Measurements from ENCODE around the gene FMNL2. TPM values are rescaled to one million over a fixed set of nuclear protein-coding genes. Genes with fewer than 3 reads are reported as not detected.
A peak's percentile ranks its signal among the peaks of the same experiment; 100 is the strongest.

Gene FMNL2
- total and polyA plus RNA-seq, 12 donors = 3.3 to 16.0 (median 4.5) TPM

- Histone ChIP-seq H3K4me3 (no peak overlapping the region), H3K4me1 (peaks cover 6 to 75% (median 50%) of the 10 kb centered on the region in 9 donors), H3K27me3 (no peaks in the 10 kb centered on the region), H3K27ac (peak overlapping the region in 4 of 10 donors; percentile 12 to 77 (median 49)), H3K9me3 (no peaks in the 10 kb centered on the region), H3K36me3 (no peaks in the 10 kb centered on the region)
- intact Hi-C loops (cut with DNase I) = loop anchor here in 3 of 10 donors (5.0 to 10.0 kb wide), 2 partner anchors 71 to 73 kb away; partner anchors contain the start of gene FMNL2 (in 3 of the 3)
- ATAC-seq (no peak), DNase-seq (no peak)
- TF ChIP-seq CTCF (IDR thresholded peaks at IDR 0.05) = no peak
- WGBS, 2 donors = 89 to 92% methylated on average over 1 of the region's 1 CpG
Measured at GRCh38 chr2:152407806-152408205, 72.8 kb downstream of the FMNL2 start.

- 97 to 98% methylated on average over 3 of the region's 3 CpGs for WGBS, 2 donors
- DNase-seq (no peak), ATAC-seq (no peak)
- peaks cover 6 to 71% (median 45%) of the 10 kb centered on the region in 9 donors for H3K4me1 ChIP-seq
- peak overlapping the region in 1 of 10 donors; percentile 77 for H3K27ac ChIP-seq
- intact Hi-C loops (cut with DNase I) = loop anchor here in 3 of 10 donors (5.0 to 10.0 kb wide), 2 partner anchors 71 to 73 kb away; partner anchors contain the start of gene FMNL2 (in 3 of the 3)
- TF ChIP-seq CTCF (IDR thresholded peaks at IDR 0.05) = no peak
- no peaks in the 10 kb centered on the region for H3K27me3 ChIP-seq
- no peak overlapping the region for H3K4me3 ChIP-seq
- no peaks in the 10 kb centered on the region for H3K36me3 ChIP-seq
- H3K9me3 ChIP-seq = no peaks in the 10 kb centered on the region
Measured at GRCh38 chr2:152408254-152408653, 73.3 kb downstream of the FMNL2 start.

- Histone ChIP-seq H3K36me3 (no peaks in the 10 kb centered on the region), H3K4me1 (peaks cover 6 to 60% (median 32%) of the 10 kb centered on the region in 9 donors), H3K9me3 (no peaks in the 10 kb centered on the region), H3K27ac (no peak overlapping the region), H3K4me3 (no peak overlapping the region), H3K27me3 (no peaks in the 10 kb centered on the region)
- DNase-seq (no peak), ATAC-seq (no peak)
- 96% methylated on average over 6 of the region's 6 CpGs for WGBS, 2 donors
- no peak for TF ChIP-seq CTCF (IDR thresholded peaks at IDR 0.05)
- intact Hi-C loops (cut with DNase I) = loop anchor here in 3 of 10 donors (5.0 to 10.0 kb wide), 2 partner anchors 72 to 75 kb away; partner anchors contain the start of gene FMNL2 (in 3 of the 3)
Measured at GRCh38 chr2:152409386-152410164, 74.6 kb downstream of the FMNL2 start.

GRCh38 chr2:152410165-152410597 lies 75.2 kb downstream of the FMNL2 start:
- intact Hi-C loops (cut with DNase I) = no loop called here
- no peak overlapping the region for H3K4me3 ChIP-seq
- TF ChIP-seq CTCF (IDR thresholded peaks at IDR 0.05) = no peak
- no peaks in the 10 kb centered on the region for H3K27me3 ChIP-seq
- 90 to 94% methylated on average over 2 of the region's 2 CpGs for WGBS, 2 donors
- H3K27ac ChIP-seq = peak overlapping the region in 1 of 10 donors; percentile 44
- peaks cover 6 to 58% (median 26%) of the 10 kb centered on the region in 9 donors for H3K4me1 ChIP-seq
- no peaks in the 10 kb centered on the region for H3K36me3 ChIP-seq
- no peaks in the 10 kb centered on the region for H3K9me3 ChIP-seq
- no peak for ATAC-seq
- no peak for DNase-seq
